Measurements from ENCODE around the gene RIBC2.

The RIBC2 gene

GRCh38 chr22:45452565-45453379 lies 39.3 kb downstream of the RIBC2 start:
- DNase-seq, result no peak
- no peaks in the 10 kb centered on the region for H3K27me3 ChIP-seq (replicated peaks in 2 of 5; ENCODE audit: control insufficient read depth in 4 of 5, insufficient read depth in 5 of 5, low read length in 4 of 5)
- CTCF ChIA-PET, result no interaction called here
- no peaks in the 10 kb centered on the region for H3K36me3 ChIP-seq (ENCODE audit: control insufficient read depth in 4 of 4, insufficient read depth in 4 of 4, low read length in 3 of 4)
- H3K27ac ChIP-seq (ENCODE audit: insufficient read depth in 1 of 2, low read depth in 1 of 2, low read length in 2 of 2, poor library complexity in 1 of 2, severe bottlenecking in 2 of 2), result no peak overlapping the region
- no peaks in the 10 kb centered on the region for H3K4me1 ChIP-seq (ENCODE audit: control extremely low read depth in 1 of 4, control insufficient read depth in 4 of 4, insufficient read depth in 4 of 4, low read length in 3 of 4)
- no peak overlapping the region for H3K4me3 ChIP-seq (ENCODE audit: control insufficient read depth in 1 of 7, extremely low read depth in 1 of 7, insufficient read depth in 4 of 7, low read depth in 2 of 7, low read length in 6 of 7)
- H3K9me3 ChIP-seq (ENCODE audit: control extremely low read depth in 1 of 5, control insufficient read depth in 4 of 5, insufficient read depth in 2 of 5, low read depth in 1 of 5, low read length in 4 of 5), result no peaks in the 10 kb centered on the region
- POLR2A ChIA-PET, result no interaction called here
- WGBS (ENCODE audit: insufficient coverage), result 88% methylated on average over 7 of the region's 8 CpGs

- no peaks in the 10 kb centered on the region for H3K9me3 ChIP-seq (ENCODE audit: control extremely low read depth in 1 of 5, control insufficient read depth in 4 of 5, insufficient read depth in 2 of 5, low read depth in 1 of 5, low read length in 4 of 5)
- H3K27me3 ChIP-seq (replicated peaks in 2 of 5; ENCODE audit: control insufficient read depth in 4 of 5, insufficient read depth in 5 of 5, low read length in 4 of 5), result no peaks in the 10 kb centered on the region
- ChIA-PET POLR2A (no interaction called here), CTCF (interaction anchor here (0.8 kb wide), 1 partner anchor 11 kb away, joined by 3 read pairs; no protein-coding TSS in a partner anchor)
- no peaks in the 10 kb centered on the region for H3K4me1 ChIP-seq (ENCODE audit: control extremely low read depth in 1 of 4, control insufficient read depth in 4 of 4, insufficient read depth in 4 of 4, low read length in 3 of 4)
- no peak for DNase-seq
- 100% methylated on average over 2 of the region's 6 CpGs for WGBS (ENCODE audit: insufficient coverage)
- H3K4me3 ChIP-seq (ENCODE audit: control insufficient read depth in 1 of 7, extremely low read depth in 1 of 7, insufficient read depth in 4 of 7, low read depth in 2 of 7, low read length in 6 of 7), result no peak overlapping the region
- H3K36me3 ChIP-seq (ENCODE audit: control insufficient read depth in 4 of 4, insufficient read depth in 4 of 4, low read length in 3 of 4), result no peaks in the 10 kb centered on the region
- H3K27ac ChIP-seq (ENCODE audit: insufficient read depth in 1 of 2, low read depth in 1 of 2, low read length in 2 of 2, poor library complexity in 1 of 2, severe bottlenecking in 2 of 2), result no peak overlapping the region
Observed at GRCh38 chr22:45453764-45454163, 40.3 kb downstream of the RIBC2 start.

- Histone ChIP-seq H3K4me1 (ENCODE audit: control extremely low read depth in 1 of 4, control insufficient read depth in 4 of 4, insufficient read depth in 4 of 4, low read length in 3 of 4) (no peaks in the 10 kb centered on the region), H3K36me3 (ENCODE audit: control insufficient read depth in 4 of 4, insufficient read depth in 4 of 4, low read length in 3 of 4) (no peaks in the 10 kb centered on the region), H3K27me3 (replicated peaks in 2 of 5; ENCODE audit: control insufficient read depth in 4 of 5, insufficient read depth in 5 of 5, low read length in 4 of 5) (no peaks in the 10 kb centered on the region), H3K27ac (ENCODE audit: insufficient read depth in 1 of 2, low read depth in 1 of 2, low read length in 2 of 2, poor library complexity in 1 of 2, severe bottlenecking in 2 of 2) (no peak overlapping the region), H3K9me3 (ENCODE audit: control extremely low read depth in 1 of 5, control insufficient read depth in 4 of 5, insufficient read depth in 2 of 5, low read depth in 1 of 5, low read length in 4 of 5) (no peaks in the 10 kb centered on the region), H3K4me3 (ENCODE audit: control insufficient read depth in 1 of 7, extremely low read depth in 1 of 7, insufficient read depth in 4 of 7, low read depth in 2 of 7, low read length in 6 of 7) (no peak overlapping the region)
- DNase-seq, result no peak
- ChIA-PET CTCF (interaction anchor here (0.8 kb wide), 1 partner anchor 11 kb away, joined by 3 read pairs; no protein-coding TSS in a partner anchor), POLR2A (no interaction called here)
- 76% methylated on average over 3 of the region's 4 CpGs for WGBS (ENCODE audit: insufficient coverage)
Observed at GRCh38 chr22:45454275-45454674, 40.8 kb downstream of the RIBC2 start.

- H3K9me3 ChIP-seq (ENCODE audit: control extremely low read depth in 1 of 5, control insufficient read depth in 4 of 5, insufficient read depth in 2 of 5, low read depth in 1 of 5, low read length in 4 of 5), result no peaks in the 10 kb centered on the region
- no peak overlapping the region for H3K27ac ChIP-seq (ENCODE audit: insufficient read depth in 1 of 2, low read depth in 1 of 2, low read length in 2 of 2, poor library complexity in 1 of 2, severe bottlenecking in 2 of 2)
- CTCF ChIA-PET, result no interaction called here
- POLR2A ChIA-PET, result no interaction called here
- no peak overlapping the region for H3K4me3 ChIP-seq (ENCODE audit: control insufficient read depth in 1 of 7, extremely low read depth in 1 of 7, insufficient read depth in 4 of 7, low read depth in 2 of 7, low read length in 6 of 7)
- peaks cover 0 to 1% (median 0%) of the 10 kb centered on the region in 5 experiments for H3K27me3 ChIP-seq (replicated peaks in 2 of 5; ENCODE audit: control insufficient read depth in 4 of 5, insufficient read depth in 5 of 5, low read length in 4 of 5)
- no peak for DNase-seq
- no peaks in the 10 kb centered on the region for H3K36me3 ChIP-seq (ENCODE audit: control insufficient read depth in 4 of 4, insufficient read depth in 4 of 4, low read length in 3 of 4)
- H3K4me1 ChIP-seq (ENCODE audit: control extremely low read depth in 1 of 4, control insufficient read depth in 4 of 4, insufficient read depth in 4 of 4, low read length in 3 of 4), result no peaks in the 10 kb centered on the region
- 96% methylated on average over 14 of the region's 14 CpGs for WGBS (ENCODE audit: insufficient coverage)
Observed at GRCh38 chr22:45455212-45455611, 41.7 kb downstream of the RIBC2 start.

- no peak for DNase-seq
- H3K27me3 ChIP-seq (replicated peaks in 2 of 5; ENCODE audit: control insufficient read depth in 4 of 5, insufficient read depth in 5 of 5, low read length in 4 of 5), result peaks cover 0 to 1% (median 0%) of the 10 kb centered on the region in 5 experiments
- ChIA-PET POLR2A (no interaction called here), CTCF (interaction anchor here (0.9 to 1.0 kb wide), 2 partner anchors 11 to 23 kb away, joined by 3 to 4 read pairs; no protein-coding TSS in a partner anchor)
- no peaks in the 10 kb centered on the region for H3K9me3 ChIP-seq (ENCODE audit: control extremely low read depth in 1 of 5, control insufficient read depth in 4 of 5, insufficient read depth in 2 of 5, low read depth in 1 of 5, low read length in 4 of 5)
- H3K4me3 ChIP-seq (ENCODE audit: control insufficient read depth in 1 of 7, extremely low read depth in 1 of 7, insufficient read depth in 4 of 7, low read depth in 2 of 7, low read length in 6 of 7), result no peak overlapping the region
- no CpG with 5 or more reads among the region's 4 CpGs for WGBS (ENCODE audit: insufficient coverage)
- no peak overlapping the region for H3K27ac ChIP-seq (ENCODE audit: insufficient read depth in 1 of 2, low read depth in 1 of 2, low read length in 2 of 2, poor library complexity in 1 of 2, severe bottlenecking in 2 of 2)
- H3K4me1 ChIP-seq (ENCODE audit: control extremely low read depth in 1 of 4, control insufficient read depth in 4 of 4, insufficient read depth in 4 of 4, low read length in 3 of 4), result no peaks in the 10 kb centered on the region
- no peaks in the 10 kb centered on the region for H3K36me3 ChIP-seq (ENCODE audit: control insufficient read depth in 4 of 4, insufficient read depth in 4 of 4, low read length in 3 of 4)
Observed at GRCh38 chr22:45455621-45456020, 42.1 kb downstream of the RIBC2 start.

- peaks cover 0 to 1% (median 0%) of the 10 kb centered on the region in 5 experiments for H3K27me3 ChIP-seq (replicated peaks in 2 of 5; ENCODE audit: control insufficient read depth in 4 of 5, insufficient read depth in 5 of 5, low read length in 4 of 5)
- ChIA-PET CTCF (interaction anchor here (0.9 to 1.0 kb wide), 2 partner anchors 12 to 24 kb away, joined by 3 to 4 read pairs; no protein-coding TSS in a partner anchor), POLR2A (no interaction called here)
- H3K4me3 ChIP-seq (ENCODE audit: control insufficient read depth in 1 of 7, extremely low read depth in 1 of 7, insufficient read depth in 4 of 7, low read depth in 2 of 7, low read length in 6 of 7), result no peak overlapping the region
- 99% methylated on average over 7 of the region's 8 CpGs for WGBS (ENCODE audit: insufficient coverage)
- H3K36me3 ChIP-seq (ENCODE audit: control insufficient read depth in 4 of 4, insufficient read depth in 4 of 4, low read length in 3 of 4), result no peaks in the 10 kb centered on the region
- no peaks in the 10 kb centered on the region for H3K9me3 ChIP-seq (ENCODE audit: control extremely low read depth in 1 of 5, control insufficient read depth in 4 of 5, insufficient read depth in 2 of 5, low read depth in 1 of 5, low read length in 4 of 5)
- no peak overlapping the region for H3K27ac ChIP-seq (ENCODE audit: insufficient read depth in 1 of 2, low read depth in 1 of 2, low read length in 2 of 2, poor library complexity in 1 of 2, severe bottlenecking in 2 of 2)
- H3K4me1 ChIP-seq (ENCODE audit: control extremely low read depth in 1 of 4, control insufficient read depth in 4 of 4, insufficient read depth in 4 of 4, low read length in 3 of 4), result no peaks in the 10 kb centered on the region
- DNase-seq, result no peak
Observed at GRCh38 chr22:45456811-45457210, 43.3 kb downstream of the RIBC2 start.

- Histone ChIP-seq H3K4me1 (ENCODE audit: control extremely low read depth in 1 of 4, control insufficient read depth in 4 of 4, insufficient read depth in 4 of 4, low read length in 3 of 4) (no peaks in the 10 kb centered on the region), H3K36me3 (ENCODE audit: control insufficient read depth in 4 of 4, insufficient read depth in 4 of 4, low read length in 3 of 4) (no peaks in the 10 kb centered on the region), H3K9me3 (ENCODE audit: control extremely low read depth in 1 of 5, control insufficient read depth in 4 of 5, insufficient read depth in 2 of 5, low read depth in 1 of 5, low read length in 4 of 5) (no peaks in the 10 kb centered on the region), H3K4me3 (ENCODE audit: control insufficient read depth in 1 of 7, extremely low read depth in 1 of 7, insufficient read depth in 4 of 7, low read depth in 2 of 7, low read length in 6 of 7) (no peak overlapping the region), H3K27me3 (replicated peaks in 2 of 5; ENCODE audit: control insufficient read depth in 4 of 5, insufficient read depth in 5 of 5, low read length in 4 of 5) (peaks cover 0 to 1% (median 0%) of the 10 kb centered on the region in 5 experiments), H3K27ac (ENCODE audit: insufficient read depth in 1 of 2, low read depth in 1 of 2, low read length in 2 of 2, poor library complexity in 1 of 2, severe bottlenecking in 2 of 2) (no peak overlapping the region)
- DNase-seq, result no peak
- ChIA-PET CTCF (no interaction called here), POLR2A (no interaction called here)
- 91% methylated on average over 11 of the region's 13 CpGs for WGBS (ENCODE audit: insufficient coverage)
Observed at GRCh38 chr22:45458532-45458931, 45.0 kb downstream of the RIBC2 start.

Data from common myeloid progenitor, CD34-positive (primary cell).